ENCODE results near the gene UBQLN4.

- TF ChIP-seq POLR2AphosphoS5 (IDR thresholded peaks at IDR 0.05) (no peak), CTCF (IDR thresholded peaks at IDR 0.05) (no peak), POLR2A (IDR thresholded peaks at IDR 0.05) (no peak)
These were observed 1.9 kb upstream of the UBQLN4 start for GRCh38 chr1:156055281-156056048.
